Esophagus muscularis mucosa (tissue), 4 donors: Measurements from ENCODE around the gene PIP4P1. TPM values are rescaled to one million over a fixed set of nuclear protein-coding genes. Genes with fewer than 3 reads are reported as not detected.

Experiments
- DNase-seq: peaks from one replicate; pipeline ENCODE4 v3.0.0-alpha.2; 2017; ENCODE audit errors: extremely low spot score
- H3K27ac ChIP-seq, 4 donors: fragments of 200-600 bp; sonication (generic); replicated peaks in 1 of 4; 1 replicate in 3 of 4; 2 replicates in 1 of 4; pipeline ENCODE4 v1.5.1; 2016 to 2019; ENCODE audit warnings: mild to moderate bottlenecking in 1 of 4
- H3K27me3 ChIP-seq, 4 donors: fragments of 200-600 bp; sonication (generic); one replicate each; pipeline versions ENCODE4 v1.5.1 to v1.6.0; 2016 to 2019
- H3K36me3 ChIP-seq, 4 donors: fragments of 200-600 bp; sonication (generic); one replicate each; pipeline ENCODE4 v1.5.1; 2016 to 2019
- H3K4me1 ChIP-seq, 4 donors: fragments of 200-600 bp; sonication (generic); one replicate each; pipeline ENCODE4 v1.5.1; 2016 to 2019
- H3K4me3 ChIP-seq, 4 donors: fragments of 200-600 bp; sonication (generic); 1 replicate in 2 of 4; 2 replicates in 2 of 4; pipeline ENCODE4 v1.5.1; 2016 to 2019; ENCODE audit warnings: mild to moderate bottlenecking in 4 of 4, moderate library complexity in 1 of 4
- H3K9me3 ChIP-seq, 4 donors: fragments of 200-600 bp; sonication (generic); 1 replicate in 3 of 4; 2 replicates in 1 of 4; pipeline ENCODE4 v1.5.1; 2016 to 2019
- EP300 ChIP-seq: sonication (generic); formaldehyde crosslinking; IDR thresholded peaks from one replicate; pipeline ENCODE4 v1.6.1; 2017; ENCODE audit warnings: antibody characterized with exemption
- POLR2A ChIP-seq: fragments of 450-650 bp; IDR thresholded peaks from one replicate; pipeline ENCODE4 v1.6.1; 2017; ENCODE audit warnings: antibody characterized with exemption, moderate library complexity, mild to moderate bottlenecking, low read depth
- POLR2AphosphoS5 ChIP-seq, 2 donors: sonication (generic); formaldehyde crosslinking; IDR thresholded peaks; one replicate each; pipeline ENCODE4 v1.6.1; 2017; ENCODE audit warnings: antibody characterized with exemption in 2 of 2
- WGBS: methylation state at CpG from one replicate; pipeline ENCODE4 v1.1.5; 2018; 5-methylcytosine and 5-hydroxymethylcytosine counted together
- intact Hi-C: fragments of 100-400 bp; cut with DNase I; formaldehyde crosslinking; loops from one replicate; pipeline ENCODE4 v1.15.1; 2023
- total RNA-seq, 4 donors: library from RNA; depleted of rRNA; stranded (reverse); fragments of >200 nt; gene quantifications; one replicate each; pipeline versions ENCODE4 v1.1.0 to v1.2.1, GENCODE V29; 2016
- TF ChIP-seq, protein P1 (sequence below), 3 experiments: fragments of 200-600 bp in 2 of 3; fragments of 450-650 bp in 1 of 3; sonication (generic) in 2 of 3; IDR thresholded peaks; one replicate each; pipeline ENCODE4 v1.5.1; 2017 to 2019; ENCODE audit warnings: antibody characterized with exemption in 3 of 3, mild to moderate bottlenecking in 2 of 3, moderate library complexity in 1 of 3

The PIP4P1 gene
- total RNA-seq, 4 donors from 2014 or later, result 18.7 to 27.9 (median 24.5) TPM

DNA sequence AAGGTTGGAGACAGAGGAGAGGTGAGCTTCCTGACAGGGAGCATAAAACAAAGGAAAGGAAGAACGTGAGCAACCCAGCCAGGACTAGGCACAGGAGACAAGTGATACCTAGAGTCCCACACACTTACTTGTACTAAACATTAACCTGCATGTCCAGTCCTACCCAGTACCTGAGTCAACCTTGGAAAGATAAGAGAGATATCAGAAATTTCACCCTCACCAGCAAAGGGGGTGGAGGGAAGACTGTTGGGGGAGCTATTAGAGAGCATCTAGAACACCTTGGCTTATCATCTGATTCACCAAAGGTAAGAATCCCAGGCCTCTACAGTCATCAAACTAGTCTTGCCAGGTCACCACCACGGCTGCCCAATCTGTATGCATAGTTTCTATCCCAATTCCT is 36.4 kb downstream of the PIP4P1 start:
- TF ChIP-seq POLR2A (no peak), POLR2AphosphoS5 (IDR thresholded peaks at IDR 0.05) (no peak), EP300 (no peak)
- TF ChIP-seq, protein P1, sequence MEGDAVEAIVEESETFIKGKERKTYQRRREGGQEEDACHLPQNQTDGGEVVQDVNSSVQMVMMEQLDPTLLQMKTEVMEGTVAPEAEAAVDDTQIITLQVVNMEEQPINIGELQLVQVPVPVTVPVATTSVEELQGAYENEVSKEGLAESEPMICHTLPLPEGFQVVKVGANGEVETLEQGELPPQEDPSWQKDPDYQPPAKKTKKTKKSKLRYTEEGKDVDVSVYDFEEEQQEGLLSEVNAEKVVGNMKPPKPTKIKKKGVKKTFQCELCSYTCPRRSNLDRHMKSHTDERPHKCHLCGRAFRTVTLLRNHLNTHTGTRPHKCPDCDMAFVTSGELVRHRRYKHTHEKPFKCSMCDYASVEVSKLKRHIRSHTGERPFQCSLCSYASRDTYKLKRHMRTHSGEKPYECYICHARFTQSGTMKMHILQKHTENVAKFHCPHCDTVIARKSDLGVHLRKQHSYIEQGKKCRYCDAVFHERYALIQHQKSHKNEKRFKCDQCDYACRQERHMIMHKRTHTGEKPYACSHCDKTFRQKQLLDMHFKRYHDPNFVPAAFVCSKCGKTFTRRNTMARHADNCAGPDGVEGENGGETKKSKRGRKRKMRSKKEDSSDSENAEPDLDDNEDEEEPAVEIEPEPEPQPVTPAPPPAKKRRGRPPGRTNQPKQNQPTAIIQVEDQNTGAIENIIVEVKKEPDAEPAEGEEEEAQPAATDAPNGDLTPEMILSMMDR (IDR thresholded peaks at IDR 0.05), result no peak
- 32% methylated on average over 2 of the region's 2 CpGs for WGBS

DNA sequence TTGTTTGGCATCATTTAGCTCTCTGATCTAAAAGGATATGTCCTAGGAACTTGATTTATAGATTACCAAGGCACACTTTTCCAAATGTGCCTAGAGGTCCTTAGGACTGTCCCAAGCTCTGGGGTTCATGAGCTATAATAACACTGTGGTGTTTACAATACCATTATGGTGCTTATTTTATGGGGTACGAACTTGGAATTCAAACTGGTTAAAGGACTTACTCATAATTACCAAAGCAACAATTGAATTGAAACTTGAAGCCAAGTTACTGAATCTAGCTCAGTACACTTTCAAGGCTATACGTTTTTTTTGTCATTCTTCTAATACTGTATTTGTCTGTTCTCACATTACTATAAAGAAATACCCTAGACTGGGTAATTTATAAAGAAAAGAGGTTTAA is 38.3 kb downstream of the PIP4P1 start:
- H3K9me3 ChIP-seq, result no peaks in the 10 kb centered on the region
- H3K27ac ChIP-seq, result no peak overlapping the region
- H3K4me1 ChIP-seq, result peaks cover 0 to under 1% (median 0%) of the 10 kb centered on the region in 4 donors
- TF ChIP-seq POLR2A, result no peak
- no peak for TF ChIP-seq EP300
- TF ChIP-seq, protein P1 (IDR thresholded peaks at IDR 0.05), result no peak
- no peak for TF ChIP-seq POLR2AphosphoS5 (IDR thresholded peaks at IDR 0.05)
- no peak overlapping the region for H3K4me3 ChIP-seq
- no peaks in the 10 kb centered on the region for H3K36me3 ChIP-seq
- 72% methylated on average over 2 of the region's 2 CpGs for WGBS
- peaks cover 0 to 3% (median 0%) of the 10 kb centered on the region in 4 donors for H3K27me3 ChIP-seq
- DNase-seq, result no peak
- intact Hi-C loops, result no loop called here

More for the DNA sequence above, 36.4 kb downstream of the PIP4P1 start:
- H3K36me3 ChIP-seq, result peaks cover 0 to 8% (median 0%) of the 10 kb centered on the region in 4 donors
- peaks cover 0 to 8% (median 4%) of the 10 kb centered on the region in 4 donors for H3K4me1 ChIP-seq
- intact Hi-C loops, result no loop called here
- H3K27me3 ChIP-seq, result peaks cover 0 to 3% (median 0%) of the 10 kb centered on the region in 4 donors
- H3K27ac ChIP-seq, result no peak overlapping the region
- H3K4me3 ChIP-seq, result no peak overlapping the region
- no peaks in the 10 kb centered on the region for H3K9me3 ChIP-seq
- no peak for DNase-seq

DNA sequence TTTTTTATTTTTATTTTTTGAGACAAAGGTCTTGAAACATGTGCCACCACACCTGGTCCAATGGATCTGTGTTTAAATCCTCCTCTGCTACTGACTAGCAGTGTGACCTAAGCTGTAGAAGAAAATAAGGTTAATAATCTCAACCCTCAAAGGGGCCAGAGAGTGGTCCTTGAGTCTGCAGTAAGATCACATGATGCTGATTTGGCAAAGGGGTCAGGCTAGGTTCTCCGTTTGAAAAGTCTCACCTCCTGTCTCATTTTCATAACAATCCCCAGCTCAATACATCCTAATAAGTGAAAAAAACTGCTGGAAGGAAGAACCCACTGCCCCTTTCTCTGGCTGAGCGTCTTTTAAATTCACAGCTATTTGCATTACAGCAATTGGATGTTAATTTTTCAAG is 40.0 kb downstream of the PIP4P1 start:
- intact Hi-C loops, result no loop called here
- WGBS, result 42% methylated on average over 2 of the region's 2 CpGs
- Histone ChIP-seq H3K36me3 (no peaks in the 10 kb centered on the region), H3K4me3 (no peak overlapping the region), H3K9me3 (no peaks in the 10 kb centered on the region), H3K27ac (no peak overlapping the region), H3K4me1 (no peaks in the 10 kb centered on the region), H3K27me3 (peaks cover 0 to 3% (median 0%) of the 10 kb centered on the region in 4 donors)
- no peak for TF ChIP-seq EP300
- TF ChIP-seq, protein P1 (IDR thresholded peaks at IDR 0.05), result no peak
- no peak for TF ChIP-seq POLR2A
- TF ChIP-seq POLR2AphosphoS5 (IDR thresholded peaks at IDR 0.05), result no peak
- DNase-seq, result no peak

DNA sequence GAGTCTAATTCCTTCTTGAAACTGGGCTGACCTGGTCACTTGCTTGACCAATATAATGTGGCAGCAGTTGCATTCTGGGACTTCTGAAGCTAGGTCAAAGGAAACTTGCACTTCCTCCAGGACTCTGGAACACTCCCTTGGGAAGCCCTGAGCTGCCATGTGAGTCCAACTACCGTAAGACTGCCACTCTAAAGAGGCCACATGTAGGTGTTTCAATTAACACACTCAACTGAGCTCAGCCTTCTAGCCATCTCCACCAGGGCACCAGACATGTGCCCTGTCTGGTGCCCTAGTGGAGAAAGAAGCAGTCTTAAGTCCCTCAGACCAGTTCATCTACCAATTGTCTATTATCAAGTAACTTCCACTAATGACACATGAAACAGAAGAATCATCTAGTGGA is 41.8 kb downstream of the PIP4P1 start:
- TF ChIP-seq, protein P1 (IDR thresholded peaks at IDR 0.05), result no peak
- no peak for TF ChIP-seq EP300
- no peak for TF ChIP-seq POLR2A
- TF ChIP-seq POLR2AphosphoS5 (IDR thresholded peaks at IDR 0.05), result no peak
- peaks cover 0 to 3% (median 0%) of the 10 kb centered on the region in 4 donors for H3K27me3 ChIP-seq
- H3K27ac ChIP-seq, result no peak overlapping the region
- peaks cover 0 to 4% (median 3%) of the 10 kb centered on the region in 4 donors for H3K4me1 ChIP-seq
- H3K36me3 ChIP-seq, result no peaks in the 10 kb centered on the region
- intact Hi-C loops, result loop anchor here (5.0 kb wide), 1 partner anchor 33 kb away; the partner anchor contains the start of gene OSGEP
- DNase-seq, result no peak
- no peak overlapping the region for H3K4me3 ChIP-seq
- H3K9me3 ChIP-seq, result no peaks in the 10 kb centered on the region
- WGBS, result 63% methylated on average over 1 of the region's 1 CpG

DNA sequence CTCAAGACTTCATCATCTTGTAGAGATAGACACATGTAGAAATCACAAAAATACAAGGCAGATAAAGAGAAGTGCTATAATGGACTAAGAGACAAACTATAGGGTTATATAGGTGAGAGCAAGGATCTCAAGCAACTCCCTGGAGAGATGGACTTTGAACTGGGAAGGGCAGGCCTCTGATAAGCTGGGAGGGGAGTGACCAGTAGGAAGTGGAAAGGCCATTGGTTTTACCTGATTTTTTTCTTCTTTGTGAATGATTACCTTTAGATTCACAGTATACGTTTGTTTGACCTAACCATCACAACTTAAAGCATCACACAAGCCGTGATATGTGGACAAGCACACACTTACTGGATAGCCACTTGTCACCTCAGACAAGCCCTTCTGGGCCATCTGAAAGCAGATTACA is 42.7 kb downstream of the PIP4P1 start:
- Histone ChIP-seq H3K4me1 (peaks cover 8 to 11% (median 11%) of the 10 kb centered on the region in 4 donors), H3K27ac (no peak overlapping the region), H3K27me3 (peaks cover 0 to 3% (median 0%) of the 10 kb centered on the region in 4 donors), H3K36me3 (no peaks in the 10 kb centered on the region), H3K4me3 (no peak overlapping the region), H3K9me3 (no peaks in the 10 kb centered on the region)
- 91% methylated on average over 2 of the region's 2 CpGs for WGBS
- no peak for TF ChIP-seq POLR2AphosphoS5 (IDR thresholded peaks at IDR 0.05)
- TF ChIP-seq EP300, result no peak
- TF ChIP-seq, protein P1 (IDR thresholded peaks at IDR 0.05), result no peak
- TF ChIP-seq POLR2A, result no peak
- no peak for DNase-seq
- intact Hi-C loops, result loop anchor here (5.0 kb wide), 1 partner anchor 34 kb away; the partner anchor contains the start of gene OSGEP
